IPS DF 4.7 (cell line): ENCODE data around the gene MAPK12.
"Not testable (repeated sequence)": the region's sequence is repeated elsewhere in the genome, so short reads cannot be mapped to it uniquely, and the experiment has no call there.

Source experiments
- DNase-seq: peaks from one replicate; pipeline ENCODE4 v3.0.0-alpha.2; 2013; ENCODE audit warnings: low spot score; ENCODE audit errors: extremely low read depth

MAPK12 gene

GRCh38 chr22:50282361-50283155 lies 21.1 kb upstream of the MAPK12 start:
- no peak for DNase-seq

- DNase-seq = no peak
These were observed 20.5 kb upstream of the MAPK12 start for GRCh38 chr22:50281957-50282356.

- DNase-seq = no peak
These were observed 19.9 kb upstream of the MAPK12 start for GRCh38 chr22:50281384-50281760.

- no peak for DNase-seq
These were observed 19.4 kb upstream of the MAPK12 start for GRCh38 chr22:50280708-50281383.

GRCh38 chr22:50280022-50280707 lies 18.7 kb upstream of the MAPK12 start:
- no peak for DNase-seq

- DNase-seq = no peak
These were observed 17.6 kb upstream of the MAPK12 start for GRCh38 chr22:50278956-50279619.

GRCh38 chr22:50278461-50278860 lies 17.0 kb upstream of the MAPK12 start:
- no peak for DNase-seq

GRCh38 chr22:50277761-50278160 lies 16.3 kb upstream of the MAPK12 start:
- DNase-seq = no peak

- DNase-seq = no peak
These were observed 14.7 kb upstream of the MAPK12 start for GRCh38 chr22:50276143-50276542.

GRCh38 chr22:50275181-50276055 lies 13.9 kb upstream of the MAPK12 start:
- no peak for DNase-seq

- DNase-seq = no peak
These were observed 13.3 kb upstream of the MAPK12 start for GRCh38 chr22:50274771-50275170.

GRCh38 chr22:50274311-50274710 lies 12.8 kb upstream of the MAPK12 start:
- DNase-seq = no peak

GRCh38 chr22:50273781-50274180 lies 12.3 kb upstream of the MAPK12 start:
- not testable (repeated sequence) for DNase-seq

GRCh38 chr22:50273352-50273751 lies 11.9 kb upstream of the MAPK12 start:
- DNase-seq = not testable (repeated sequence)

GRCh38 chr22:50272044-50272802 lies 10.7 kb upstream of the MAPK12 start:
- no peak for DNase-seq

- DNase-seq = no peak
These were observed 10.1 kb upstream of the MAPK12 start for GRCh38 chr22:50271519-50271970.

- no peak for DNase-seq
These were observed 9.3 kb upstream of the MAPK12 start for GRCh38 chr22:50270666-50271394.

GRCh38 chr22:50269970-50270665 lies 8.6 kb upstream of the MAPK12 start, which contains the start of gene MAPK11:
MAPK11 (minus strand) TSS chr22:50270380; CDS start chr22:50270292, 88 bp downstream.
- no peak for DNase-seq

- DNase-seq = no peak
These were observed 8.1 kb upstream of the MAPK12 start for GRCh38 chr22:50269573-50269969.
